Right atrium auricular region (tissue), 2 donors: ENCODE measurements around the gene LMNA. TPM values are rescaled to one million over a fixed set of nuclear protein-coding genes. Genes with fewer than 3 reads are reported as not detected.

Source experiments
- DNase-seq: peaks from one replicate; pipeline ENCODE4 v3.0.0-alpha.2; 2019; ENCODE audit warnings: low spot score
- H3K27ac ChIP-seq, 2 donors: fragments of 200-600 bp; sonication (generic); 1 replicate in 1 of 2; 2 replicates in 1 of 2; pipeline ENCODE4 v1.5.1; 2016 to 2019
- H3K27me3 ChIP-seq, 2 donors: fragments of 200-600 bp; sonication (generic); one replicate each; pipeline versions ENCODE4 v1.5.1 to v1.6.0; 2017 to 2019
- H3K36me3 ChIP-seq: fragments of 200-600 bp; sonication (generic); one replicate; pipeline ENCODE4 v1.5.1; 2016
- H3K4me1 ChIP-seq, 2 donors: fragments of 200-600 bp; sonication (generic); one replicate each; pipeline versions ENCODE4 v1.5.1 to v1.6.0; 2017 to 2019
- H3K4me3 ChIP-seq, 2 donors: fragments of 200-600 bp; sonication (generic); 1 replicate in 1 of 2; 2 replicates in 1 of 2; pipeline ENCODE4 v1.5.1; 2017 to 2019; ENCODE audit warnings: mild to moderate bottlenecking in 1 of 2, moderate library complexity in 1 of 2
- H3K9me3 ChIP-seq, 2 donors: fragments of 200-600 bp; sonication (generic); one replicate each; pipeline ENCODE4 v1.5.1; 2019
- total RNA-seq, 2 donors: library from RNA; depleted of rRNA; stranded (reverse); fragments of >200 nt; gene quantifications; one replicate each; pipeline ENCODE4 v1.1.0, GENCODE V29; 2016
- TF ChIP-seq, protein P1 (sequence below), 2 donors: fragments of 200-600 bp; sonication (generic); IDR thresholded peaks; one replicate each; pipeline ENCODE4 v1.5.1; 2019; ENCODE audit warnings: antibody characterized with exemption in 2 of 2

The LMNA gene
- total RNA-seq, result 100 to 1,000 TPM; 258 to 273 TPM

DNA sequence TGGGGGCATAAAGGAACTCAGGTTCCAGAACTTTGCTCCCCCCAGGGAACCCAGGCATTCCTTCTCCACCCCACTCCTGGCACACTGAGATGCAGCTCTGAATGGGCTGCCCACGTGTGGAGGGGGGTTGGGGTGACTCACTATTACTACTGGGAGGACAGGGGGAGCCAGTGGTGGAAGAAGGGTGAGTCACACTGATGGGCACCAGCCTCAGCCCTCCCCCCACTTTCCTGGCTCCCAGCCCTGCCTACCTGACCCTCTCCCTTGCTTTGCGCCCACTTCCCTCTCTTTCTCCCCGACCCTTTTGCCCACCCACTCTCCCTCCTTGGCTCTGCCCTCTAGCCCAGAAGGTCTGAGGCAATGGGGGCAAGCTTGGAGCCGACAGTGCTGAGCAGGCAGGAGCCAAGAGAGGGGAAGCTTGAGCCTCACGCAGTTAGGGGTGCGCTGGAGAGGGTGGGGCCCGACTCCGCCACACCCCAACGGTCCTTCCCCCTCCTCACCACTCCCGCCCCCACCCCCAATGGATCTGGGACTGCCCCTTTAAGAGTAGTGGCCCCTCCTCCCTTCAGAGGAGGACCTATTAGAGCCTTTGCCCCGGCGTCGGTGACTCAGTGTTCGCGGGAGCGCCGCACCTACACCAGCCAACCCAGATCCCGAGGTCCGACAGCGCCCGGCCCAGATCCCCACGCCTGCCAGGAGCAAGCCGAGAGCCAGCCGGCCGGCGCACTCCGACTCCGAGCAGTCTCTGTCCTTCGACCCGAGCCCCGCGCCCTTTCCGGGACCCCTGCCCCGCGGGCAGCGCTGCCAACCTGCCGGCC is at the start of gene LMNA:
Gene LMNA (plus strand): TSS at position 611 of the 818 bp plus-strand sequence. CDS start 208 bp downstream, outside the sequence.
- DNase-seq, result peak; percentile 97
- peaks cover 0 to 61% of the 10 kb centered on the region in 2 donors for H3K4me1 ChIP-seq
- H3K27ac ChIP-seq, result peak within 1 kb of the TSS; percentile 97 to 100
- TF ChIP-seq, protein P1, sequence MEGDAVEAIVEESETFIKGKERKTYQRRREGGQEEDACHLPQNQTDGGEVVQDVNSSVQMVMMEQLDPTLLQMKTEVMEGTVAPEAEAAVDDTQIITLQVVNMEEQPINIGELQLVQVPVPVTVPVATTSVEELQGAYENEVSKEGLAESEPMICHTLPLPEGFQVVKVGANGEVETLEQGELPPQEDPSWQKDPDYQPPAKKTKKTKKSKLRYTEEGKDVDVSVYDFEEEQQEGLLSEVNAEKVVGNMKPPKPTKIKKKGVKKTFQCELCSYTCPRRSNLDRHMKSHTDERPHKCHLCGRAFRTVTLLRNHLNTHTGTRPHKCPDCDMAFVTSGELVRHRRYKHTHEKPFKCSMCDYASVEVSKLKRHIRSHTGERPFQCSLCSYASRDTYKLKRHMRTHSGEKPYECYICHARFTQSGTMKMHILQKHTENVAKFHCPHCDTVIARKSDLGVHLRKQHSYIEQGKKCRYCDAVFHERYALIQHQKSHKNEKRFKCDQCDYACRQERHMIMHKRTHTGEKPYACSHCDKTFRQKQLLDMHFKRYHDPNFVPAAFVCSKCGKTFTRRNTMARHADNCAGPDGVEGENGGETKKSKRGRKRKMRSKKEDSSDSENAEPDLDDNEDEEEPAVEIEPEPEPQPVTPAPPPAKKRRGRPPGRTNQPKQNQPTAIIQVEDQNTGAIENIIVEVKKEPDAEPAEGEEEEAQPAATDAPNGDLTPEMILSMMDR (IDR thresholded peaks at IDR 0.05), result no peak
- H3K27me3 ChIP-seq, result no peaks in the 10 kb centered on the region
- peak within 1 kb of the TSS; percentile 89 to 97 for H3K4me3 ChIP-seq
- H3K36me3 ChIP-seq, result peaks cover 5% of the 10 kb centered on the region
- H3K9me3 ChIP-seq, result no peaks in the 10 kb centered on the region

DNA sequence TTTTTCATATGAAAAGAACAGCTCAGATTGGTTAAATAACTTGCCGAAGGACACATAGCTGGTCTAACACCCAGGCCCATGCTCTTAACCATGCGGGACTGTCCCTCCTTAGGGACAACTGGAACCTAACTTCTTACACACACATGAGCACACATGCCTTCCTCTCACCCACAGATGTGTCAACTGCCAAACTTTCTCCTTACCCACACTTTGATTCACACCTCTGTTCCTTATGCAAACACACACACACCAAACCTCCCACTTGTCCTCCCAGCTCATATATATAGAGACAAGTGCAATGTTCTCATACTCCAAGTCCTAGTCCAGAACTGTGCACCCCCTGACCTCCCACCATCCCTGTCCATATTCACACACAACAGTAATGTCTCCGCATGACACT is 49.3 kb upstream of the LMNA start:
- H3K9me3 ChIP-seq, result no peaks in the 10 kb centered on the region
- H3K4me1 ChIP-seq, result no peaks in the 10 kb centered on the region
- H3K27me3 ChIP-seq, result no peaks in the 10 kb centered on the region
- DNase-seq, result no peak
- no peak overlapping the region for H3K27ac ChIP-seq
- no peaks in the 10 kb centered on the region for H3K36me3 ChIP-seq
- H3K4me3 ChIP-seq, result no peak overlapping the region
- TF ChIP-seq, protein P1 (IDR thresholded peaks at IDR 0.05), result no peak

DNA sequence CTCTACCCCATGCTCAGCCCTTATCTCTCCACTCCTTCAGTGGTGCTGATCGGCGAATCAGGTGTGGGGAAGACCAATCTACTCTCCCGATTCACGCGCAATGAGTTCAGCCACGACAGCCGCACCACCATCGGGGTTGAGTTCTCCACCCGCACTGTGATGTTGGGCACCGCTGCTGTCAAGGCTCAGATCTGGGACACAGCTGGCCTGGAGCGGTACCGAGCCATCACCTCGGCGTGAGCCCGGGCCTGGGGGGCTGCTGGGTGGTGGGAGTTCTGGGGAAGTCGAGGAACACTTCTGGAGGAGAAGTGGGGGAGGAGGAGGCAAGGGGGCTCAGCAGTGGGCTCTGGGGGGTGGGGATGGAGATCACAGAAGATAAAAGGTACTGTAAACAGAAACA is 48.6 kb upstream of the LMNA start:
- no peaks in the 10 kb centered on the region for H3K27me3 ChIP-seq
- TF ChIP-seq, protein P1 (IDR thresholded peaks at IDR 0.05), result no peak
- no peaks in the 10 kb centered on the region for H3K9me3 ChIP-seq
- no peak overlapping the region for H3K4me3 ChIP-seq
- no peaks in the 10 kb centered on the region for H3K4me1 ChIP-seq
- no peaks in the 10 kb centered on the region for H3K36me3 ChIP-seq
- H3K27ac ChIP-seq, result no peak overlapping the region
- DNase-seq, result no peak

DNA sequence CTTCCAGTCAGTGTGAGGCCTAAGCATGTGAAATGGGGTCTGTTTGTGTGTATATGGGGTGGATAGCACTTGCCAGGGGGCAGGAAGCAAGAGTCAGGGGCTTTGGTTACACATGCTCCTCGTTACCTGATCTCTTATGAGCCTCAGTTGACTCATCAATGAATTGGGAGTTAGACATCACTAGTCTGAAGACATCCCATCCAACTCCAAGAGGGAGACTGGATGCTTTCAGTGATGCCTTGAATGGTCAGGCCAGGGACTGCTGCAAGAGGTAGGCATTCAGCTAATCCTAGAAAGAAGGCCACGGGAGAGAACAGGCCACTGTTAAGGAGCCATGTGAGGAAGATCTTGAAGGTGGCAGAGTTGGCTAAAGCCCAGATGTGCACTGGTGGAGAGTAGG is 47.2 kb upstream of the LMNA start:
- Histone ChIP-seq H3K27me3 (no peaks in the 10 kb centered on the region), H3K4me3 (no peak overlapping the region), H3K9me3 (no peaks in the 10 kb centered on the region), H3K27ac (no peak overlapping the region), H3K4me1 (no peaks in the 10 kb centered on the region), H3K36me3 (no peaks in the 10 kb centered on the region)
- TF ChIP-seq, protein P1 (IDR thresholded peaks at IDR 0.05), result no peak
- no peak for DNase-seq

DNA sequence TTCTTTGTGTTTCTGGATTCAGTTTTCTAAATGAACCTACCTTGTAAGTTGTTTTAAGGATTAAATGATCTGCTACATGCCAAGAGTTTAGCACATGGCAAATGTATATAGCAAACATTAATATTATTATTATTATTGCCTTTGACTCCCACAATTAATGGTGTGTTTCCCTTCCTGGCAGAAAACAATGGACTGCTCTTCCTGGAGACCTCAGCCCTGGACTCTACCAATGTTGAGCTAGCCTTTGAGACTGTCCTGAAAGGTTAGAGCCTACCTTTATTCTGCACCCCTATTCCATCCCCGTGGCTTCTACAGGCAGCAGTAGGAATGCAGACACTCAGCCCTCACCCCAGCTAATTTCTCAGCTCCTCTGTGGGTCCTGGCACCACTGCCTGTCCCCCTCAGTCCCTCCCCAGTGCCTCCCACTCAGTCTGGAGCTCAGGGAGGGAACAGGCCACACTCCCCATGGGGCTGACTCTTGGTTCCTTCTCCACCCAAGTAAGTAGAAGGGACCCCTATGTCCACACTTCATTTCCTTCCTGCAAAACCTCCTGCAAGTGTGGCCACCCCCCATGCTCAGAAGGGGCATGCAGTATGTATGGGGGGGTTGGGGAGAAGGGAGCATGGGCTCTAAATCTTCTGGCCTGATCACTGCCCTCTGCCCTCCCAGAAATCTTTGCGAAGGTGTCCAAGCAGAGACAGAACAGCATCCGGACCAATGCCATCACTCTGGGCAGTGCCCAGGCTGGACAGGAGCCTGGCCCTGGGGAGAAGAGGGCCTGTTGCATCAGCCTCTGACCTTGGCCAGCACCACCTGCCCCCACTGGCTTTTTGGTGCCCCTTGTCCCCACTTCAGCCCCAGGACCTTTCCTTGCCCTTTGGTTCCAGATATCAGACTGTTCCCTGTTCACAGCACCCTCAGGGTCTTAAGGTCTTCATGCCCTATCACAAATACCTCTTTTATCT is 44.7 kb upstream of the LMNA start:
- no peaks in the 10 kb centered on the region for H3K27me3 ChIP-seq
- no peaks in the 10 kb centered on the region for H3K4me1 ChIP-seq
- H3K27ac ChIP-seq, result no peak overlapping the region
- TF ChIP-seq, protein P1 (IDR thresholded peaks at IDR 0.05), result no peak
- H3K36me3 ChIP-seq, result no peaks in the 10 kb centered on the region
- no peak for DNase-seq
- no peak overlapping the region for H3K4me3 ChIP-seq
- H3K9me3 ChIP-seq, result no peaks in the 10 kb centered on the region
